ENCODE results near the gene CDH4. TPM values are rescaled to one million over a fixed set of nuclear protein-coding genes. Genes with fewer than 3 reads are reported as not detected.

Gene CDH4
- total RNA-seq, 2 donors from 2014 or later = 0.06 to 0.08 TPM

GRCh38 chr20:61514805-61515505 is 262.9 kb downstream of the CDH4 start:
- ATAC-seq (no peak), DNase-seq (no peak)
- intact Hi-C loops (cut with DNase I) = no loop called here

- no peak for ATAC-seq
- no peak for DNase-seq
- intact Hi-C loops (cut with DNase I) = no loop called here
Observed at GRCh38 chr20:61515922-61516321, 263.9 kb downstream of the CDH4 start.

GRCh38 chr20:61516346-61517208 is 264.5 kb downstream of the CDH4 start:
- intact Hi-C loops (cut with DNase I) = no loop called here
- DNase-seq (peak; percentile 33), ATAC-seq (peak; percentile 55 to 86)

GRCh38 chr20:61517419-61517818 is 265.4 kb downstream of the CDH4 start:
- DNase-seq = no peak
- no peak for ATAC-seq
- intact Hi-C loops (cut with DNase I) = no loop called here

GRCh38 chr20:61518424-61518951 is 266.4 kb downstream of the CDH4 start:
- ATAC-seq (no peak), DNase-seq (no peak)
- intact Hi-C loops (cut with DNase I) = no loop called here

- DNase-seq (no peak), ATAC-seq (no peak)
- intact Hi-C loops (cut with DNase I) = no loop called here
Observed at GRCh38 chr20:61519488-61519887, 267.4 kb downstream of the CDH4 start.

GRCh38 chr20:61520076-61520892 is 268.2 kb downstream of the CDH4 start:
- ATAC-seq (no peak), DNase-seq (no peak)
- intact Hi-C loops (cut with DNase I) = no loop called here

GRCh38 chr20:61520893-61521460 is 268.9 kb downstream of the CDH4 start:
- ATAC-seq (no peak), DNase-seq (no peak)
- intact Hi-C loops (cut with DNase I) = no loop called here

GRCh38 chr20:61521687-61522420 is 269.8 kb downstream of the CDH4 start:
- ATAC-seq = no peak
- no peak for DNase-seq
- intact Hi-C loops (cut with DNase I) = no loop called here

- intact Hi-C loops (cut with DNase I) = no loop called here
- no peak for ATAC-seq
- DNase-seq = no peak
Observed at GRCh38 chr20:61522498-61523090, 270.5 kb downstream of the CDH4 start.

GRCh38 chr20:61523145-61523544 is 271.1 kb downstream of the CDH4 start:
- DNase-seq (no peak), ATAC-seq (no peak)
- intact Hi-C loops (cut with DNase I) = no loop called here

GRCh38 chr20:61524951-61525666 is 273.0 kb downstream of the CDH4 start:
- DNase-seq (no peak), ATAC-seq (no peak)
- intact Hi-C loops (cut with DNase I) = no loop called here

- ATAC-seq (no peak), DNase-seq (no peak)
- intact Hi-C loops (cut with DNase I) = no loop called here
Observed at GRCh38 chr20:61525781-61526431, 273.8 kb downstream of the CDH4 start.

- ATAC-seq (no peak), DNase-seq (no peak)
- intact Hi-C loops (cut with DNase I) = no loop called here
Observed at GRCh38 chr20:61526907-61527306, 274.8 kb downstream of the CDH4 start.

- no peak for ATAC-seq
- DNase-seq = no peak
- intact Hi-C loops (cut with DNase I) = no loop called here
Observed at GRCh38 chr20:61527626-61528025, 275.6 kb downstream of the CDH4 start.

GRCh38 chr20:61528591-61528990 is 276.5 kb downstream of the CDH4 start:
- intact Hi-C loops (cut with DNase I) = no loop called here
- DNase-seq = no peak
- ATAC-seq = no peak

GRCh38 chr20:61529354-61529753 is 277.3 kb downstream of the CDH4 start:
- no peak for ATAC-seq
- intact Hi-C loops (cut with DNase I) = no loop called here
- DNase-seq = no peak
